Parathyroid adenoma (tissue), 2 donors: ENCODE data around the gene PRKAB1.

Experiments
- H2AFZ ChIP-seq: fragments of 300-600 bp; sonication (generic); one replicate; pipeline ENCODE4 v1.7.0; 2017; ENCODE audit warnings: antibody characterized with exemption, mild to moderate bottlenecking
- H3K27ac ChIP-seq: fragments of 300-600 bp; sonication (generic); one replicate; pipeline ENCODE4 v1.7.0; 2017
- H3K27me3 ChIP-seq: fragments of 300-600 bp; sonication (generic); one replicate; pipeline ENCODE4 v1.7.0; 2017; ENCODE audit warnings: low read length; ENCODE audit not compliant: control insufficient read depth, insufficient read depth
- H3K36me3 ChIP-seq: fragments of 300-600 bp; sonication (generic); one replicate; pipeline ENCODE4 v1.7.0; 2017; ENCODE audit warnings: low read length; ENCODE audit not compliant: control insufficient read depth, insufficient read depth
- H3K4me1 ChIP-seq: fragments of 300-600 bp; sonication (generic); one replicate; pipeline ENCODE4 v1.7.0; 2017; ENCODE audit warnings: control low read depth
- H3K4me2 ChIP-seq: fragments of 300-600 bp; sonication (generic); one replicate; pipeline ENCODE4 v1.7.0; 2017; ENCODE audit warnings: low read length
- H3K4me3 ChIP-seq: fragments of 300-600 bp; sonication (generic); one replicate; pipeline ENCODE4 v1.7.0; 2017; ENCODE audit warnings: low read depth, low read length
- H3K79me2 ChIP-seq: fragments of 300-600 bp; sonication (generic); one replicate; pipeline ENCODE4 v1.7.0; 2017; ENCODE audit warnings: control low read depth
- H3K9ac ChIP-seq: fragments of 300-600 bp; sonication (generic); one replicate; pipeline ENCODE4 v1.7.0; 2017; ENCODE audit warnings: mild to moderate bottlenecking
- H3K9me3 ChIP-seq: fragments of 300-600 bp; sonication (generic); one replicate; pipeline ENCODE4 v1.7.0; 2017; ENCODE audit warnings: low read length; ENCODE audit not compliant: control insufficient read depth
- CTCF ChIP-seq: fragments of 300-600 bp; sonication (generic); IDR thresholded peaks from one replicate; pipeline ENCODE4 v1.7.0; 2017; ENCODE audit warnings: antibody characterized with exemption, mild to moderate bottlenecking
- donor health status: primary hyperparathyroidism.

PRKAB1 gene

GRCh38 chr12:119686776-119687175, 18.8 kb downstream of the PRKAB1 start:
- H3K9me3 ChIP-seq: no peaks in the 10 kb centered on the region
- peak overlapping the region; percentile 2 for H3K4me2 ChIP-seq
- no peaks in the 10 kb centered on the region for H3K36me3 ChIP-seq
- no peaks in the 10 kb centered on the region for H3K27me3 ChIP-seq
- no peak overlapping the region for H3K27ac ChIP-seq
- TF ChIP-seq CTCF: no peak
- no peak overlapping the region for H2AFZ ChIP-seq
- H3K4me1 ChIP-seq: peaks cover 31% of the 10 kb centered on the region
- no peak overlapping the region for H3K9ac ChIP-seq
- no peaks in the 10 kb centered on the region for H3K79me2 ChIP-seq
- H3K4me3 ChIP-seq: no peak overlapping the region

- Histone ChIP-seq H3K36me3 (no peaks in the 10 kb centered on the region), H3K27ac (no peak overlapping the region), H3K4me1 (peaks cover 28% of the 10 kb centered on the region), H3K9me3 (no peaks in the 10 kb centered on the region), H3K4me2 (no peak overlapping the region), H3K4me3 (no peak overlapping the region), H3K9ac (no peak overlapping the region), H3K27me3 (no peaks in the 10 kb centered on the region), H2AFZ (no peak overlapping the region), H3K79me2 (no peaks in the 10 kb centered on the region)
- no peak for TF ChIP-seq CTCF
Observed at GRCh38 chr12:119687406-119687805, 19.5 kb downstream of the PRKAB1 start.

GRCh38 chr12:119687879-119688278, 19.9 kb downstream of the PRKAB1 start:
- Histone ChIP-seq H3K9ac (no peak overlapping the region), H3K79me2 (no peaks in the 10 kb centered on the region), H3K4me2 (no peak overlapping the region), H3K9me3 (no peaks in the 10 kb centered on the region), H3K36me3 (no peaks in the 10 kb centered on the region), H3K27me3 (no peaks in the 10 kb centered on the region), H3K27ac (no peak overlapping the region), H3K4me3 (no peak overlapping the region), H2AFZ (no peak overlapping the region), H3K4me1 (peaks cover 28% of the 10 kb centered on the region)
- no peak for TF ChIP-seq CTCF

GRCh38 chr12:119689935-119690500, 22.1 kb downstream of the PRKAB1 start:
- no peak overlapping the region for H3K4me2 ChIP-seq
- no peak for TF ChIP-seq CTCF
- peaks cover 31% of the 10 kb centered on the region for H3K4me1 ChIP-seq
- H2AFZ ChIP-seq: no peak overlapping the region
- no peak overlapping the region for H3K27ac ChIP-seq
- H3K27me3 ChIP-seq: no peaks in the 10 kb centered on the region
- H3K36me3 ChIP-seq: no peaks in the 10 kb centered on the region
- no peaks in the 10 kb centered on the region for H3K79me2 ChIP-seq
- H3K4me3 ChIP-seq: no peak overlapping the region
- no peak overlapping the region for H3K9ac ChIP-seq
- H3K9me3 ChIP-seq: no peaks in the 10 kb centered on the region

GRCh38 chr12:119691202-119691810, 23.4 kb downstream of the PRKAB1 start:
- Histone ChIP-seq H3K9me3 (no peaks in the 10 kb centered on the region), H3K27me3 (no peaks in the 10 kb centered on the region), H2AFZ (no peak overlapping the region), H3K36me3 (no peaks in the 10 kb centered on the region), H3K4me3 (no peak overlapping the region), H3K79me2 (no peaks in the 10 kb centered on the region), H3K4me2 (no peak overlapping the region), H3K9ac (no peak overlapping the region), H3K27ac (no peak overlapping the region), H3K4me1 (peaks cover 20% of the 10 kb centered on the region)
- TF ChIP-seq CTCF: no peak
